Muscle of leg (tissue), 11 donors: ENCODE data around the gene CAPN6. TPM values are rescaled to one million over a fixed set of nuclear protein-coding genes. Genes with fewer than 3 reads are reported as not detected.

Experiments used
- DNase-seq: peaks from one replicate; pipeline ENCODE4 v3.0.0; 2013
- H3K27ac ChIP-seq: one replicate; pipeline ENCODE4 v1.5.1; 2013; ENCODE audit warnings: mild to moderate bottlenecking, low read length, control low read depth
- H3K27me3 ChIP-seq: one replicate; pipeline ENCODE4 v1.6.1; 2013; ENCODE audit warnings: low read length; ENCODE audit not compliant: control insufficient read depth, insufficient read depth
- H3K36me3 ChIP-seq: one replicate; pipeline ENCODE4 v1.6.1; 2013; ENCODE audit warnings: low read length; ENCODE audit not compliant: control insufficient read depth, insufficient read depth
- H3K4me1 ChIP-seq: one replicate; pipeline ENCODE4 v1.6.1; 2013; ENCODE audit warnings: low read length; ENCODE audit not compliant: control insufficient read depth, insufficient read depth
- H3K4me3 ChIP-seq: one replicate; pipeline ENCODE4 v1.5.1; 2013; ENCODE audit warnings: low read length, control low read depth
- H3K9me3 ChIP-seq: replicated peaks from 2 replicates; pipeline ENCODE4 v1.6.1; 2013; ENCODE audit warnings: low read depth, low read length; ENCODE audit not compliant: control insufficient read depth
- WGBS: methylation state at CpG from one replicate; pipeline ENCODE4 v1.1.5; 2013; ENCODE audit warnings: missing lambda C conversion rate; ENCODE audit not compliant: insufficient coverage; 5-methylcytosine and 5-hydroxymethylcytosine counted together
- polyA plus RNA-seq, 8 donors: library from polyadenylated mRNA; unstranded; fragments of 120-200 nt; gene quantifications; one replicate each; pipeline versions ENCODE4 v1.2.1 to v1.2.3, GENCODE V29; 2013; ENCODE audit warnings: inconsistent platforms in 1 of 8, low replicate concordance in 1 of 8; ENCODE audit not compliant: insufficient read length in 8 of 8, insufficient read depth in 1 of 8
- total RNA-seq: library from RNA; stranded (reverse); fragments of 120-200 nt; gene quantifications from one replicate; pipeline ENCODE4 v1.2.4, GENCODE V29; 2013

Gene CAPN6
- total and polyA plus RNA-seq, 9 donors = 253 to 700 (median 613) TPM

GRCh38 chrX:111254896-111255693 lies 15.2 kb downstream of the CAPN6 start:
- DNase-seq = no peak
- WGBS = 85% methylated on average over 1 of the region's 7 CpGs

GRCh38 chrX:111244235-111244750 lies 26.0 kb downstream of the CAPN6 start:
- Histone ChIP-seq H3K36me3 (peaks cover 41% of the 10 kb centered on the region), H3K27ac (no peak overlapping the region), H3K4me1 (no peaks in the 10 kb centered on the region), H3K9me3 (peaks cover 1% of the 10 kb centered on the region), H3K4me3 (no peak overlapping the region), H3K27me3 (peaks cover 17% of the 10 kb centered on the region)
- no CpG with 5 or more reads among the region's 2 CpGs for WGBS
- peak; percentile 42 for DNase-seq

More at GRCh38 chrX:111254896-111255693, 15.2 kb downstream of the CAPN6 start:
- Histone ChIP-seq H3K9me3 (no peaks in the 10 kb centered on the region), H3K36me3 (peaks cover 26% of the 10 kb centered on the region), H3K4me1 (peaks cover 8% of the 10 kb centered on the region), H3K27ac (no peak overlapping the region), H3K27me3 (peaks cover 14% of the 10 kb centered on the region), H3K4me3 (no peak overlapping the region)

GRCh38 chrX:111216293-111216801 lies 53.9 kb downstream of the CAPN6 start:
- Histone ChIP-seq H3K27me3 (peaks cover 7% of the 10 kb centered on the region), H3K36me3 (no peaks in the 10 kb centered on the region), H3K27ac (no peak overlapping the region), H3K4me1 (no peaks in the 10 kb centered on the region), H3K9me3 (no peaks in the 10 kb centered on the region), H3K4me3 (no peak overlapping the region)
- no peak for DNase-seq
- 40% methylated on average over 2 of the region's 6 CpGs for WGBS

GRCh38 chrX:111207851-111208250 lies 62.4 kb downstream of the CAPN6 start:
- Histone ChIP-seq H3K27me3 (peaks cover 2% of the 10 kb centered on the region), H3K4me1 (no peaks in the 10 kb centered on the region), H3K9me3 (no peaks in the 10 kb centered on the region), H3K27ac (no peak overlapping the region), H3K36me3 (no peaks in the 10 kb centered on the region), H3K4me3 (no peak overlapping the region)
- no peak for DNase-seq
- WGBS = no CpG with 5 or more reads among the region's 8 CpGs

GRCh38 chrX:111200327-111200726 lies 70.0 kb downstream of the CAPN6 start:
- Histone ChIP-seq H3K4me3 (no peak overlapping the region), H3K27me3 (peaks cover 5% of the 10 kb centered on the region), H3K9me3 (no peaks in the 10 kb centered on the region), H3K27ac (no peak overlapping the region), H3K36me3 (no peaks in the 10 kb centered on the region), H3K4me1 (no peaks in the 10 kb centered on the region)
- 40% methylated on average over 1 of the region's 3 CpGs for WGBS
- DNase-seq = no peak

- WGBS = no CpG with 5 or more reads among the region's 2 CpGs
- H3K4me1 ChIP-seq = no peaks in the 10 kb centered on the region
- no peak overlapping the region for H3K4me3 ChIP-seq
- H3K27ac ChIP-seq = no peak overlapping the region
- DNase-seq = no peak
- no peaks in the 10 kb centered on the region for H3K9me3 ChIP-seq
- no peaks in the 10 kb centered on the region for H3K36me3 ChIP-seq
- H3K27me3 ChIP-seq = peaks cover 5% of the 10 kb centered on the region
Observed at GRCh38 chrX:111199505-111199904, 70.8 kb downstream of the CAPN6 start.

Other genes starting within 250 kb of the CAPN6 start
- gene PAK3, start 174.3 kb downstream of the CAPN6 start, total RNA-seq = 8.0 TPM
- 10 to 100 TPM in 6 of 8 donors, 1 to 10 TPM in 2; 4.5 to 14.3 (median 12.7) TPM for gene PAK3, start 174.3 kb downstream of the CAPN6 start, polyA plus RNA-seq
- 9.4 TPM for gene DCX, start 141.7 kb upstream of the CAPN6 start, total RNA-seq
- 10 to 100 TPM in 7 of 8 donors, 1 to 10 TPM in 1; 8.2 to 36.7 (median 24.6) TPM for gene DCX, start 141.7 kb upstream of the CAPN6 start, polyA plus RNA-seq
- gene SERTM2, start 241.2 kb upstream of the CAPN6 start, total RNA-seq = 0.49 TPM
- under 1 TPM; 0.11 to 0.88 (median 0.43) TPM for gene SERTM2, start 241.2 kb upstream of the CAPN6 start, polyA plus RNA-seq